ENCODE results near the gene CLSTN2. TPM values are rescaled to one million over a fixed set of nuclear protein-coding genes. Genes with fewer than 3 reads are reported as not detected.

Gene CLSTN2
- total RNA-seq, 1 experiment from 2014 or later = 0.02 TPM

DNA sequence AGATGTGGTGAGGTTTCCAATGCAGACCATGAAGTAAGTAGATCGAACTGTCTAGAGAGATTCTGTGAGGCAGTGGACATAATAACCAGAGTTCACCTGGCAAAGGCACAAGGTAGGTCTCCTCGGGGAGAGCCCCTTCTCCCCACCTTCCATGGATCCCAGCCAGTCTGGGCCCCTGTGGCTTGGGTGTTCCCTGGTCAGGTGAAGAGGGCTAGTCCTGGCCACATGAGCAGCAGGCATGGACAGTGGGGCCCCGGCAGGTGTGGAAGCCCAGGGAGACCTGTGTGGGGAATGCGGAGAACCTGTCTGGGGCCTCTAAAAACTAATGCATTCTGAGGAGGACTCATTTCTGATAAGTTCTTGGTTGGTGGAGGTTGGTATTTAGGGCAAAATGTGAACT, 501.4 kb downstream of the CLSTN2 start:
- H3K9me2 ChIP-seq (ENCODE audit: insufficient read depth) = no peaks in the 10 kb centered on the region
- ChIA-PET POLR2A (no interaction called here), RAD21 (ENCODE audit: low non-redundant PET in 1 of 2, low total read pairs in 2 of 2, uncharacterized antibody in 2 of 2, unreplicated experiment in 2 of 2) (no interaction called here), CTCF (no interaction called here)
- H3K27me3 ChIP-seq (ENCODE audit: insufficient read depth, low read length) = peaks cover 49% of the 10 kb centered on the region
- no peak overlapping the region for H3K9ac ChIP-seq (ENCODE audit: low read length)
- no peaks in the 10 kb centered on the region for H3K79me2 ChIP-seq (ENCODE audit: insufficient read depth, low read length)
- H3K4me3 ChIP-seq (replicated peaks in 1 of 2; ENCODE audit: low read depth in 1 of 2, low read length in 2 of 2) = no peak overlapping the region
- no peaks in the 10 kb centered on the region for H3K36me3 ChIP-seq (ENCODE audit: control insufficient read depth in 1 of 2, insufficient read depth in 2 of 2, low read length in 2 of 2)
- H4K20me1 ChIP-seq (ENCODE audit: insufficient read depth) = no peaks in the 10 kb centered on the region
- no peak for DNase-seq (ENCODE audit: low read depth, low spot score)
- intact Hi-C loops (cut with micrococcal nuclease) = no loop called here
- TF ChIP-seq POLR2A (IDR thresholded peaks at IDR 0.05; ENCODE audit: borderline replicate concordance, extremely low read depth, insufficient read depth, insufficient read length) = no peak
- TF ChIP-seq EGR1 (IDR thresholded peaks at IDR 0.05; ENCODE audit: low read depth) = no peak
- TF ChIP-seq, protein P1, sequence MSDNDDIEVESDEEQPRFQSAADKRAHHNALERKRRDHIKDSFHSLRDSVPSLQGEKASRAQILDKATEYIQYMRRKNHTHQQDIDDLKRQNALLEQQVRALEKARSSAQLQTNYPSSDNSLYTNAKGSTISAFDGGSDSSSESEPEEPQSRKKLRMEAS (IDR thresholded peaks at IDR 0.05) = no peak
- TF ChIP-seq, protein P2, sequence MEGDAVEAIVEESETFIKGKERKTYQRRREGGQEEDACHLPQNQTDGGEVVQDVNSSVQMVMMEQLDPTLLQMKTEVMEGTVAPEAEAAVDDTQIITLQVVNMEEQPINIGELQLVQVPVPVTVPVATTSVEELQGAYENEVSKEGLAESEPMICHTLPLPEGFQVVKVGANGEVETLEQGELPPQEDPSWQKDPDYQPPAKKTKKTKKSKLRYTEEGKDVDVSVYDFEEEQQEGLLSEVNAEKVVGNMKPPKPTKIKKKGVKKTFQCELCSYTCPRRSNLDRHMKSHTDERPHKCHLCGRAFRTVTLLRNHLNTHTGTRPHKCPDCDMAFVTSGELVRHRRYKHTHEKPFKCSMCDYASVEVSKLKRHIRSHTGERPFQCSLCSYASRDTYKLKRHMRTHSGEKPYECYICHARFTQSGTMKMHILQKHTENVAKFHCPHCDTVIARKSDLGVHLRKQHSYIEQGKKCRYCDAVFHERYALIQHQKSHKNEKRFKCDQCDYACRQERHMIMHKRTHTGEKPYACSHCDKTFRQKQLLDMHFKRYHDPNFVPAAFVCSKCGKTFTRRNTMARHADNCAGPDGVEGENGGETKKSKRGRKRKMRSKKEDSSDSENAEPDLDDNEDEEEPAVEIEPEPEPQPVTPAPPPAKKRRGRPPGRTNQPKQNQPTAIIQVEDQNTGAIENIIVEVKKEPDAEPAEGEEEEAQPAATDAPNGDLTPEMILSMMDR (IDR thresholded peaks at IDR 0.05 in 2 of 3, conservative IDR thresholded peaks at IDR 0.05 in 1 of 3; ENCODE audit: borderline replicate concordance in 1 of 3, insufficient read depth in 1 of 3, low read depth in 2 of 3, low read length in 2 of 3) = no peak
- TF ChIP-seq JUND (IDR thresholded peaks at IDR 0.05) = no peak
- no peak for TF ChIP-seq POLR2AphosphoS5 (IDR thresholded peaks at IDR 0.05; ENCODE audit: low read depth, low read length)
- TF ChIP-seq FOSL1 (IDR thresholded peaks at IDR 0.05; ENCODE audit: low read depth) = no peak
- TF ChIP-seq, protein P3, sequence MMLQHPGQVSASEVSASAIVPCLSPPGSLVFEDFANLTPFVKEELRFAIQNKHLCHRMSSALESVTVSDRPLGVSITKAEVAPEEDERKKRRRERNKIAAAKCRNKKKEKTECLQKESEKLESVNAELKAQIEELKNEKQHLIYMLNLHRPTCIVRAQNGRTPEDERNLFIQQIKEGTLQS (IDR thresholded peaks at IDR 0.05) = no peak
- no peak for TF ChIP-seq SP1 (IDR thresholded peaks at IDR 0.05; ENCODE audit: low read depth)
- no peak for TF ChIP-seq ELF1 (IDR thresholded peaks at IDR 0.05; ENCODE audit: borderline replicate concordance, low read depth)
- TF ChIP-seq, protein P4, sequence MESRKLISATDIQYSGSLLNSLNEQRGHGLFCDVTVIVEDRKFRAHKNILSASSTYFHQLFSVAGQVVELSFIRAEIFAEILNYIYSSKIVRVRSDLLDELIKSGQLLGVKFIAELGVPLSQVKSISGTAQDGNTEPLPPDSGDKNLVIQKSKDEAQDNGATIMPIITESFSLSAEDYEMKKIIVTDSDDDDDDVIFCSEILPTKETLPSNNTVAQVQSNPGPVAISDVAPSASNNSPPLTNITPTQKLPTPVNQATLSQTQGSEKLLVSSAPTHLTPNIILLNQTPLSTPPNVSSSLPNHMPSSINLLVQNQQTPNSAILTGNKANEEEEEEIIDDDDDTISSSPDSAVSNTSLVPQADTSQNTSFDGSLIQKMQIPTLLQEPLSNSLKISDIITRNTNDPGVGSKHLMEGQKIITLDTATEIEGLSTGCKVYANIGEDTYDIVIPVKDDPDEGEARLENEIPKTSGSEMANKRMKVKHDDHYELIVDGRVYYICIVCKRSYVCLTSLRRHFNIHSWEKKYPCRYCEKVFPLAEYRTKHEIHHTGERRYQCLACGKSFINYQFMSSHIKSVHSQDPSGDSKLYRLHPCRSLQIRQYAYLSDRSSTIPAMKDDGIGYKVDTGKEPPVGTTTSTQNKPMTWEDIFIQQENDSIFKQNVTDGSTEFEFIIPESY (IDR thresholded peaks at IDR 0.05; ENCODE audit: extremely low read depth, insufficient replicate concordance, low read length) = no peak
- TF ChIP-seq ZFX (IDR thresholded peaks at IDR 0.05) = no peak
- TF ChIP-seq SRF (IDR thresholded peaks at IDR 0.05; ENCODE audit: low read depth) = no peak
- TF ChIP-seq, protein P5, sequence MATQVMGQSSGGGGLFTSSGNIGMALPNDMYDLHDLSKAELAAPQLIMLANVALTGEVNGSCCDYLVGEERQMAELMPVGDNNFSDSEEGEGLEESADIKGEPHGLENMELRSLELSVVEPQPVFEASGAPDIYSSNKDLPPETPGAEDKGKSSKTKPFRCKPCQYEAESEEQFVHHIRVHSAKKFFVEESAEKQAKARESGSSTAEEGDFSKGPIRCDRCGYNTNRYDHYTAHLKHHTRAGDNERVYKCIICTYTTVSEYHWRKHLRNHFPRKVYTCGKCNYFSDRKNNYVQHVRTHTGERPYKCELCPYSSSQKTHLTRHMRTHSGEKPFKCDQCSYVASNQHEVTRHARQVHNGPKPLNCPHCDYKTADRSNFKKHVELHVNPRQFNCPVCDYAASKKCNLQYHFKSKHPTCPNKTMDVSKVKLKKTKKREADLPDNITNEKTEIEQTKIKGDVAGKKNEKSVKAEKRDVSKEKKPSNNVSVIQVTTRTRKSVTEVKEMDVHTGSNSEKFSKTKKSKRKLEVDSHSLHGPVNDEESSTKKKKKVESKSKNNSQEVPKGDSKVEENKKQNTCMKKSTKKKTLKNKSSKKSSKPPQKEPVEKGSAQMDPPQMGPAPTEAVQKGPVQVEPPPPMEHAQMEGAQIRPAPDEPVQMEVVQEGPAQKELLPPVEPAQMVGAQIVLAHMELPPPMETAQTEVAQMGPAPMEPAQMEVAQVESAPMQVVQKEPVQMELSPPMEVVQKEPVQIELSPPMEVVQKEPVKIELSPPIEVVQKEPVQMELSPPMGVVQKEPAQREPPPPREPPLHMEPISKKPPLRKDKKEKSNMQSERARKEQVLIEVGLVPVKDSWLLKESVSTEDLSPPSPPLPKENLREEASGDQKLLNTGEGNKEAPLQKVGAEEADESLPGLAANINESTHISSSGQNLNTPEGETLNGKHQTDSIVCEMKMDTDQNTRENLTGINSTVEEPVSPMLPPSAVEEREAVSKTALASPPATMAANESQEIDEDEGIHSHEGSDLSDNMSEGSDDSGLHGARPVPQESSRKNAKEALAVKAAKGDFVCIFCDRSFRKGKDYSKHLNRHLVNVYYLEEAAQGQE (IDR thresholded peaks at IDR 0.05; ENCODE audit: low read depth) = no peak
- TF ChIP-seq ZNF274 (IDR thresholded peaks at IDR 0.05; ENCODE audit: low read depth, low read length) = no peak
- TF ChIP-seq YY1 (IDR thresholded peaks at IDR 0.05; ENCODE audit: extremely low read depth, insufficient replicate concordance, low read depth, low read length) = no peak
- no peak for TF ChIP-seq EZH2 (IDR thresholded peaks at IDR 0.05)
- H3K27ac ChIP-seq (ENCODE audit: low read depth, low read length) = no peak overlapping the region
- no peaks in the 10 kb centered on the region for H3K4me1 ChIP-seq (ENCODE audit: control insufficient read depth in 1 of 2, insufficient read depth in 2 of 2, low read length in 2 of 2)
- H3K9me3 ChIP-seq (ENCODE audit: control insufficient read depth in 1 of 2, insufficient read depth in 1 of 2, low read depth in 1 of 2, low read length in 2 of 2) = no peaks in the 10 kb centered on the region
- no peak overlapping the region for H2AFZ ChIP-seq (ENCODE audit: low read depth, low read length, poor library complexity, severe bottlenecking)
- no peak overlapping the region for H3K4me2 ChIP-seq (ENCODE audit: low read length)
- ATAC-seq = no peak
- BruUV-seq (replicated peaks) = no TSS peak

All from HCT116 (cell line).